GM15510 (cell line): ENCODE data around the gene GPRC5C.

ENCODE experiments used
- POLR2A ChIP-seq: IDR thresholded peaks from 3 replicates; pipeline ENCODE4 v1.6.1; 2011; ENCODE audit warnings: borderline replicate concordance; ENCODE audit not compliant: insufficient read length; ENCODE audit errors: extremely low read depth

GPRC5C gene

GRCh38 chr17:74485022-74485743, 53.3 kb downstream of the GPRC5C start:
- TF ChIP-seq POLR2A: no peak

DNA sequence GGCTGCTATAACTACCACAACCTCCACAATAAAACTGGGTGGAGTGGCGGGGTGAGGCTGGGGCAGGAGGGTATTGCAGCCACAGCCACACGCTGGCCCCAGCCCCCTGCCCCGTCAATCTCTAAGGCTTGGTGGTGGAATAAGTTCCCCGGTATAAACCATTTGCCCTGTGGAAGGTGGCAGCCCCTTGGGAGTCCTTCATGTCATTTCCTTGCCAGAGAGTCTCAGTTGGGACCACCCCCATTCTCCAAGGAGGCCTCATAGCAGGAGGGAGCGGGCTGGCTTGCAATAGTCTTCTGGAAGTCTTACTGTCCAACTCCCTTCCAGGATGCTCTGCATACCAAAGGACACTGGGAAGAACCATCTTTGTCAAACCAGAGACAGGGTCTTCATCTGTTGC, 54.0 kb downstream of the GPRC5C start:
- no peak for TF ChIP-seq POLR2A

DNA sequence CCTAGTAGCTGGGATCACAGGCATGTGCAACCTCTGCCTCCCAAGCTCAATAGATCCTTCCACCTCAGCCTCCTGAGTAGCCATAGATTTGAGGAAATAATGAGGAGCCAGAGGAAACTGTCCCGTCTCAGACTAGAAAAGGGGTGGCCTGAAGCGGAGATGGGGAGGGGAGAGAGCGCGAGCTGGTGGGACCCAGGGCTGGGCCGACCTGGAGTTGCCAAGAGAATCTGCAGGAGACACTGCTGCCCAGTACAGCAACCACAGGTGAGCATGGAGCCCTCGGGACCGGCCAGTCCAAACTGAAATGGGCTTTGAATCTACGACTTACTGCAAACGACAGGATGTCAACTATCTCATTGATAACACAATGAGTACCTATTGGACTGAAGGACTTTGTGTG, 58.8 kb downstream of the GPRC5C start:
- TF ChIP-seq POLR2A: no peak

GRCh38 chr17:74491626-74492025, 59.7 kb downstream of the GPRC5C start:
- TF ChIP-seq POLR2A: no peak

DNA sequence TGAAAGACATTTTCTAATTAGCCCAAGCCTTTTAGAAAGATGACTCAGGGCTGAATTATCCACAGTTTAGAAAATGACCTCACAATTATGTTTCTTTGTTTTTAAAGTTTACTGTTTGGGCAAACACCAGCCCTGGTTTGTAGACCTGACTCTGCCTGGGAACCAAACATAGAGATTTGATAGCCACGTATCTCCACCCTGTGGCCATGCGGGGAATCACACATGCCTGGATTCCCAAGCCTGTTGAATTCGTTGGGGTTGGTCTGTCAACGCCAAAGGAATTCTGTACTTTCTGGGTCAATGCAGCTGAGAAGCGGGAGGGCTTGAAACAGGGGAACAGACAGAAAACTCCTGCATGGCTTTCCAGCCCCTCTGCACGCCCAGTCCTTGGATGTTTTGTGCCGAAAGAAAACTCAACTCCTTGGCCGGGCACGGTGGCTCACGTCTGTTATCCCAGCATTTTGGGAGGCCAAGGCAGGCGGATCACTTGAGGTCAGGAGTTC, 61.5 kb downstream of the GPRC5C start:
- TF ChIP-seq POLR2A: no peak
